ENCODE measurements around the gene CTNNA3.

Gene CTNNA3

DNA sequence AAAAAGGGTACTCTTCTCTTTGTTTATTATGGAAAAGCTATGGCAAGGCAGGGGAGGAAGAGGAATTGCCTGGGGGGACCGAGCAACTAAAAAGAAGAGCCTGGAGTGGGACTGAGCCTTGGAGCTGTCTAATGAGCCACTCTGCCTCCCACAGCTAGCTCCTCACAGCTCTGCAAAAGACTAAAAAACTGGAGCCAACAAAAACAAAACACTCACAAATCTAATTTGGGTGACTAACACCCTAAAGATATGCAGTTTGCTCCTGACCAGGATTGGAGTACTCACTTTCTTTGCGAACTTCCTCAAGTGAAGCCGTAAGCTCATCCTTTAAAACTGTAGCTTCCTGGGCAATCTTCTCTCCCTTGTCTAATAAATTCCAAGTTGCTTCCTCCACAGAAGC, 89.4 kb downstream of the CTNNA3 start:
- no peaks in the 10 kb centered on the region for H3K9me3 ChIP-seq
- H3K27ac ChIP-seq, result no peak overlapping the region
- H3K36me3 ChIP-seq, result no peaks in the 10 kb centered on the region
- no peak for TF ChIP-seq CTCF (IDR thresholded peaks at IDR 0.05)
- H3K4me1 ChIP-seq (ENCODE audit: control insufficient read depth in 1 of 2, insufficient read depth in 1 of 2, low read depth in 1 of 2, low read length in 1 of 2), result no peaks in the 10 kb centered on the region
- H3K4me3 ChIP-seq (ENCODE audit: low read depth in 1 of 2, low read length in 1 of 2), result no peak overlapping the region
- no peaks in the 10 kb centered on the region for H3K27me3 ChIP-seq

GRCh38 chr10:67603701-67604100, 92.3 kb downstream of the CTNNA3 start:
- Histone ChIP-seq H3K9me3 (no peaks in the 10 kb centered on the region), H3K27me3 (no peaks in the 10 kb centered on the region), H3K4me3 (ENCODE audit: low read depth in 1 of 2, low read length in 1 of 2) (no peak overlapping the region), H3K36me3 (no peaks in the 10 kb centered on the region), H3K4me1 (ENCODE audit: control insufficient read depth in 1 of 2, insufficient read depth in 1 of 2, low read depth in 1 of 2, low read length in 1 of 2) (no peaks in the 10 kb centered on the region), H3K27ac (no peak overlapping the region)
- no peak for TF ChIP-seq CTCF (IDR thresholded peaks at IDR 0.05)

DNA sequence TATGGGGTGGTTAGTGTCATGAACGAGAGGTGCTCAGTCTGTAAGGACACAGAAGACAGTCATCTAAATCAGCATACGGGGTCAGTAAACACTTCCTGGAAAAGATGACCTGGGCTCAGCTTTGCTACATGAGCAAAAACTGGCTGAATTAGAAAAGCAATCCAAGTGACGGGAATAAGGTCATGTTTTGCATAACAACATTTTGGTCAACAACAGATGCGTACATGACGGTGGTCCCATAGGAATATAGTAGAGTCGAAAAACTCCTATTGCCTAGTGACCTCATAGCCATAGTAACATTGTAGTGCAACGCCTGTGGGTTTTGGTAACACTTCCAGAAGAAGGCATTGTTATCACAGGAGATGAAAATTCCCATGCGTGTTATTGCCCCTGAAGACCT, 92.9 kb downstream of the CTNNA3 start:
- no peak overlapping the region for H3K4me3 ChIP-seq (ENCODE audit: low read depth in 1 of 2, low read length in 1 of 2)
- no peak overlapping the region for H3K27ac ChIP-seq
- TF ChIP-seq CTCF (IDR thresholded peaks at IDR 0.05), result no peak
- no peaks in the 10 kb centered on the region for H3K9me3 ChIP-seq
- H3K4me1 ChIP-seq (ENCODE audit: control insufficient read depth in 1 of 2, insufficient read depth in 1 of 2, low read depth in 1 of 2, low read length in 1 of 2), result no peaks in the 10 kb centered on the region
- no peaks in the 10 kb centered on the region for H3K27me3 ChIP-seq
- H3K36me3 ChIP-seq, result no peaks in the 10 kb centered on the region

DNA sequence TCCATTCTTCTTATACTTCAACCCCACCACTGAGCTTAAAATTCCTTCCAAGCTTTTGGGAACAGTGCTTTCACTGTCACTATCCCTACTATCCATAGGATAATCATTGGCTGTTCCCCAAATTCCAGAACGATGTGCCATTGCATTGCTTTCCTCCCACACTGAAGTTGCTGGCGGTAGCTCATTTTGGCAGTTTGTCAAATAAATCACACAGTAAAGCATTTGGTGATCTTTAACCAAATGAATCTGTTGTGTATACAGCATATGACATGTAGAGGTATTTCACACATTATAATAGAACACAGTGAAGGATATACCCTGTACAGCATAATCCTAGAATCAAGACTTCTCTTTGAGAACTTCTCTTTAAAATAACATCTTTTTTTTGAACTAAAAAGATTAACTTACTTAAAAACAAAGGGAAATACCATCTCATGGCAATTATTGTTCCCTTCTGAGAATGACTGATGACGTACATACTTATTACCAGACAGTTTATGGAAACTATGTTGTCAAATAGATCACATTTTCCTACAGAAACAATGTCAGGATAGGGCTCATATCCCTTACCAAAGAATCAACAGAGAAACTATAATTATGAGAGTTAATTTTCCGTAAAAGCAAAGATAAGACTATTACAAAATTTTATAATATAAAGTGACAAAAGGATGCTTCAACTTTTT, 93.6 kb downstream of the CTNNA3 start:
- no peaks in the 10 kb centered on the region for H3K27me3 ChIP-seq
- no peaks in the 10 kb centered on the region for H3K36me3 ChIP-seq
- H3K27ac ChIP-seq, result no peak overlapping the region
- TF ChIP-seq CTCF (IDR thresholded peaks at IDR 0.05), result no peak
- no peak overlapping the region for H3K4me3 ChIP-seq (ENCODE audit: low read depth in 1 of 2, low read length in 1 of 2)
- H3K9me3 ChIP-seq, result no peaks in the 10 kb centered on the region
- H3K4me1 ChIP-seq (ENCODE audit: control insufficient read depth in 1 of 2, insufficient read depth in 1 of 2, low read depth in 1 of 2, low read length in 1 of 2), result no peaks in the 10 kb centered on the region

DNA sequence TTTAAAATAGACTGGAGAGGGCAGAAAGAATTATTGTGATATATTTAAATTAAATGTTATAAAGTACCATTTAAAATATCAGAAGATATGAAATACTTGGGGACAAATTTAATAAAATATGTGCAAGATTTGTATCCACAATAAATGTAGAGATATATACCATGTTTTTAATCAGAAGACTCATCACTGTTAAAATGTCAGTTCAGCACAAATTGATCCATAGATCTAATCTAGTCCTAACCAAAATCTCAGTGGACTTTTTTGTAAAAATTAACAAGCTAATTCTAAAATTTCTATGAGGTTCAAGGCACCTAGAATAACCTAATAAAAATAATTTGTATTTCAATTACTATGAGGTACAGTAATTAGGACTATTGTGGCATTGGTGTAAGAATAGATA, 96.4 kb downstream of the CTNNA3 start:
- Histone ChIP-seq H3K4me1 (ENCODE audit: control insufficient read depth in 1 of 2, insufficient read depth in 1 of 2, low read depth in 1 of 2, low read length in 1 of 2) (no peaks in the 10 kb centered on the region), H3K36me3 (no peaks in the 10 kb centered on the region), H3K27ac (no peak overlapping the region), H3K27me3 (no peaks in the 10 kb centered on the region), H3K9me3 (no peaks in the 10 kb centered on the region), H3K4me3 (ENCODE audit: low read depth in 1 of 2, low read length in 1 of 2) (no peak overlapping the region)
- TF ChIP-seq CTCF (IDR thresholded peaks at IDR 0.05), result no peak
